Muscle layer of duodenum (tissue), 2 donors: ENCODE data around the gene MCOLN1.
A peak's percentile ranks its signal among the peaks of the same experiment; 100 is the strongest.

Experiments used
- H3K27ac ChIP-seq: one replicate; pipeline ENCODE4 v1.7.0; 2013; ENCODE audit warnings: mild to moderate bottlenecking, low read length
- H3K27me3 ChIP-seq: one replicate; pipeline ENCODE4 v1.7.0; 2013; ENCODE audit warnings: low read depth, mild to moderate bottlenecking, control low read depth, low read length
- H3K36me3 ChIP-seq, 2 donors: one replicate each; pipeline ENCODE4 v1.7.0; 2013; ENCODE audit warnings: low read length in 2 of 2, control low read depth in 1 of 2, mild to moderate bottlenecking in 1 of 2; ENCODE audit not compliant: insufficient read depth in 2 of 2, control insufficient read depth in 1 of 2
- H3K4me1 ChIP-seq, 2 donors: one replicate each; pipeline ENCODE4 v1.7.0; 2013; ENCODE audit warnings: low read length in 2 of 2, mild to moderate bottlenecking in 2 of 2, control low read depth in 1 of 2, moderate library complexity in 1 of 2; ENCODE audit not compliant: insufficient read depth in 2 of 2, control insufficient read depth in 1 of 2
- H3K4me3 ChIP-seq, 2 donors: one replicate each; pipeline ENCODE4 v1.7.0; 2013; ENCODE audit warnings: low read length in 2 of 2, low read depth in 1 of 2, mild to moderate bottlenecking in 1 of 2
- H3K9me3 ChIP-seq, 2 donors: one replicate each; pipeline ENCODE4 v1.7.0; 2013; ENCODE audit warnings: low read length in 2 of 2, control low read depth in 1 of 2, mild to moderate bottlenecking in 1 of 2; ENCODE audit not compliant: control insufficient read depth in 1 of 2
- donor health status: healthy.

Gene MCOLN1

GRCh38 chr19:7505288-7505681, 17.1 kb upstream of the MCOLN1 start:
- Histone ChIP-seq H3K4me1 (peaks cover 0 to 21% of the 10 kb centered on the region in 2 donors), H3K27ac (no peak overlapping the region), H3K9me3 (no peaks in the 10 kb centered on the region), H3K27me3 (no peaks in the 10 kb centered on the region), H3K36me3 (no peaks in the 10 kb centered on the region), H3K4me3 (peak overlapping the region in 1 of 2 donors; percentile 23)

GRCh38 chr19:7505682-7506384, 16.6 kb upstream of the MCOLN1 start:
- no peak overlapping the region for H3K27ac ChIP-seq
- no peaks in the 10 kb centered on the region for H3K9me3 ChIP-seq
- H3K4me1 ChIP-seq = peaks cover 0 to 17% of the 10 kb centered on the region in 2 donors
- no peaks in the 10 kb centered on the region for H3K36me3 ChIP-seq
- peak overlapping the region in 1 of 2 donors; percentile 23 for H3K4me3 ChIP-seq
- no peaks in the 10 kb centered on the region for H3K27me3 ChIP-seq

- Histone ChIP-seq H3K27me3 (no peaks in the 10 kb centered on the region), H3K27ac (no peak overlapping the region), H3K4me1 (peaks cover 0 to 10% of the 10 kb centered on the region in 2 donors), H3K4me3 (no peak overlapping the region), H3K36me3 (no peaks in the 10 kb centered on the region), H3K9me3 (no peaks in the 10 kb centered on the region)
These were observed 15.8 kb upstream of the MCOLN1 start for GRCh38 chr19:7506385-7507328.

- Histone ChIP-seq H3K9me3 (no peaks in the 10 kb centered on the region), H3K27ac (no peak overlapping the region), H3K36me3 (no peaks in the 10 kb centered on the region), H3K4me3 (no peak overlapping the region), H3K27me3 (no peaks in the 10 kb centered on the region), H3K4me1 (peaks cover 0 to 10% of the 10 kb centered on the region in 2 donors)
These were observed 14.5 kb upstream of the MCOLN1 start for GRCh38 chr19:7507884-7508283.

GRCh38 chr19:7509625-7510024, 12.8 kb upstream of the MCOLN1 start:
- H3K27ac ChIP-seq = no peak overlapping the region
- peaks cover 0 to 10% of the 10 kb centered on the region in 2 donors for H3K4me1 ChIP-seq
- H3K36me3 ChIP-seq = no peaks in the 10 kb centered on the region
- H3K9me3 ChIP-seq = no peaks in the 10 kb centered on the region
- H3K27me3 ChIP-seq = no peaks in the 10 kb centered on the region
- H3K4me3 ChIP-seq = no peak overlapping the region

- Histone ChIP-seq H3K27ac (no peak overlapping the region), H3K4me3 (no peak overlapping the region), H3K4me1 (peaks cover 4 to 11% of the 10 kb centered on the region in 2 donors), H3K9me3 (no peaks in the 10 kb centered on the region), H3K27me3 (no peaks in the 10 kb centered on the region), H3K36me3 (no peaks in the 10 kb centered on the region)
These were observed 10.0 kb upstream of the MCOLN1 start for GRCh38 chr19:7512400-7512851.

- no peaks in the 10 kb centered on the region for H3K9me3 ChIP-seq
- no peak overlapping the region for H3K27ac ChIP-seq
- H3K36me3 ChIP-seq = peaks cover 0 to 2% of the 10 kb centered on the region in 2 donors
- no peak overlapping the region for H3K4me3 ChIP-seq
- peaks cover 4 to 11% of the 10 kb centered on the region in 2 donors for H3K4me1 ChIP-seq
- H3K27me3 ChIP-seq = no peaks in the 10 kb centered on the region
These were observed 8.4 kb upstream of the MCOLN1 start for GRCh38 chr19:7513809-7514642.

- no peaks in the 10 kb centered on the region for H3K27me3 ChIP-seq
- H3K4me3 ChIP-seq = peak overlapping the region; percentile 59 to 64
- peaks cover 4 to 11% of the 10 kb centered on the region in 2 donors for H3K4me1 ChIP-seq
- H3K36me3 ChIP-seq = peaks cover 0 to 13% of the 10 kb centered on the region in 2 donors
- H3K9me3 ChIP-seq = no peaks in the 10 kb centered on the region
- H3K27ac ChIP-seq = peak overlapping the region; percentile 83
These were observed 7.2 kb upstream of the MCOLN1 start for GRCh38 chr19:7515110-7515644.

- Histone ChIP-seq H3K4me1 (peaks cover 4 to 11% of the 10 kb centered on the region in 2 donors), H3K27me3 (no peaks in the 10 kb centered on the region), H3K27ac (peak within 1 kb of the TSS; percentile 83), H3K36me3 (peaks cover 0 to 17% of the 10 kb centered on the region in 2 donors), H3K9me3 (no peaks in the 10 kb centered on the region), H3K4me3 (peak within 1 kb of the TSS; percentile 73 to 79)
These were observed 6.7 kb upstream of the MCOLN1 start, which contains the start of gene ZNF358 for GRCh38 chr19:7515645-7516151. Gene ZNF358 (plus strand): TSS chr19:7516103. CDS start chr19:7519243, 3,140 bp downstream.

GRCh38 chr19:7516333-7516732, 6.1 kb upstream of the MCOLN1 start:
- H3K27ac ChIP-seq = peak overlapping the region; percentile 72
- no peaks in the 10 kb centered on the region for H3K9me3 ChIP-seq
- peaks cover 4 to 11% of the 10 kb centered on the region in 2 donors for H3K4me1 ChIP-seq

More at GRCh38 chr19:7516333-7516732, 6.1 kb upstream of the MCOLN1 start:
- no peaks in the 10 kb centered on the region for H3K27me3 ChIP-seq
- H3K36me3 ChIP-seq = peaks cover 0 to 17% of the 10 kb centered on the region in 2 donors
- H3K4me3 ChIP-seq = peak overlapping the region; percentile 73 to 79
